PC-3 (cell line): ENCODE measurements around the gene TPPP3. TPM values are rescaled to one million over a fixed set of nuclear protein-coding genes. Genes with fewer than 3 reads are reported as not detected.

Experiments
- ATAC-seq: fragments of 200-7000 bp; cut with Tn5 transposase; 2 replicates; pipeline ENCODE4 v1.9.1; 2020; ENCODE audit warnings: mild to moderate bottlenecking, moderate library complexity
- BruUV-seq: library from RNA; stranded (reverse); fragments of 400-500 nt; replicated peaks from 2 replicates; lab custom pipeline; 2021; lab: Mats Ljungman, UMichigan
- CTCF ChIA-PET: fragments of 300-600 bp; sonication (Branson Sonifier 250); formaldehyde crosslinking; loops from one replicate; lab custom pipeline; 2022; ENCODE audit warnings: antibody characterized with exemption; lab: Charles Lee
- POLR2A ChIA-PET: fragments of 300-600 bp; sonication (Branson Sonifier 250); formaldehyde crosslinking; loops from one replicate; lab custom pipeline; 2022; ENCODE audit warnings: antibody characterized with exemption; ENCODE audit not compliant: unreplicated experiment; lab: Charles Lee
- DNase-seq: peaks from one replicate; pipeline ENCODE4 v3.0.0-alpha.2; 2015
- H2AFZ ChIP-seq: fragments of 300-600 bp; sonication (generic); 2 replicates; pipeline ENCODE4 v1.6.0; 2016; ENCODE audit warnings: antibody characterized with exemption, low read length
- H3F3A ChIP-seq: fragments of 300-600 bp; sonication (generic); one replicate; pipeline ENCODE4 v1.6.0; 2017; ENCODE audit warnings: antibody characterized with exemption, low read length, control low read depth, mild to moderate bottlenecking; ENCODE audit not compliant: unreplicated experiment
- H3K27ac ChIP-seq: fragments of 300-600 bp; sonication (generic); 2 replicates; pipeline ENCODE4 v1.5.1; 2016; ENCODE audit warnings: mild to moderate bottlenecking, low read length
- H3K27me3 ChIP-seq: fragments of 300-600 bp; sonication (generic); 2 replicates; pipeline ENCODE4 v1.6.1; 2016; ENCODE audit warnings: low read length, mixed read lengths
- H3K36me3 ChIP-seq: fragments of 300-600 bp; sonication (generic); 2 replicates; pipeline ENCODE4 v1.6.1; 2016; ENCODE audit warnings: low read depth, mixed run types, low read length, mixed read lengths
- H3K4me1 ChIP-seq: fragments of 300-600 bp; sonication (generic); 2 replicates; pipeline ENCODE4 v1.5.1; 2016; ENCODE audit warnings: low read length; ENCODE audit not compliant: insufficient read depth
- H3K4me2 ChIP-seq: fragments of 300-600 bp; sonication (generic); 2 replicates; pipeline ENCODE4 v1.6.0; 2016; ENCODE audit warnings: low read length
- H3K4me3 ChIP-seq: fragments of 300-600 bp; sonication (generic); 2 replicates; pipeline ENCODE4 v1.5.1; 2016; ENCODE audit warnings: mild to moderate bottlenecking, low read length, mixed read lengths
- H3K79me2 ChIP-seq: fragments of 300-600 bp; sonication (generic); 2 replicates; pipeline ENCODE4 v1.6.1; 2017; ENCODE audit warnings: low read length, mixed read lengths
- H3K9ac ChIP-seq: fragments of 300-600 bp; sonication (generic); 2 replicates; pipeline ENCODE4 v1.6.0; 2016; ENCODE audit warnings: mild to moderate bottlenecking, low read length
- H3K9me2 ChIP-seq: fragments of 300-600 bp; sonication (generic); replicated peaks from 2 replicates; pipeline ENCODE4 v1.6.1; 2016; ENCODE audit warnings: mixed run types, low read length, mixed read lengths
- H3K9me3 ChIP-seq: fragments of 300-600 bp; sonication (generic); 2 replicates; pipeline ENCODE4 v1.6.1; 2016; ENCODE audit warnings: low read length, mixed read lengths
- H4K20me1 ChIP-seq: fragments of 300-600 bp; sonication (generic); 2 replicates; pipeline ENCODE4 v1.6.1; 2016; ENCODE audit warnings: low read length, mixed read lengths
- CTCF ChIP-seq: fragments of 300-600 bp; sonication (generic); conservative IDR thresholded peaks from 2 replicates; pipeline ENCODE4 v1.5.1; 2017; ENCODE audit warnings: antibody characterized with exemption, low read depth, mild to moderate bottlenecking, low read length
- EZH2 ChIP-seq: fragments of 300-600 bp; sonication (generic); IDR thresholded peaks from one replicate; pipeline ENCODE4 v1.6.1; 2017; ENCODE audit warnings: antibody characterized with exemption, mild to moderate bottlenecking, low read length; ENCODE audit not compliant: unreplicated experiment
- EZH2phosphoT487 ChIP-seq: fragments of 300-600 bp; sonication (generic); IDR thresholded peaks from 2 replicates; pipeline ENCODE4 v1.6.1; 2018; ENCODE audit warnings: mild to moderate bottlenecking, antibody characterized with exemption, low read length, borderline replicate concordance
- intact Hi-C: fragments of 100-400 bp; cut with micrococcal nuclease; formaldehyde crosslinking; loops from 2 replicates; pipeline ENCODE4 v1.9.0; 2023
- total RNA-seq: library from RNA; depleted of rRNA; stranded (reverse); fragments of >200 nt; gene quantifications from 2 replicates; pipeline ENCODE4 v1.2.3, GENCODE V29; 2014

TPPP3 gene
- total RNA-seq, 1 experiment from 2014 or later, result not detected

- ATAC-seq, result no peak
- POLR2A ChIA-PET, result no interaction called here
- CTCF ChIA-PET, result no interaction called here
These were observed 30.9 kb upstream of the TPPP3 start for GRCh38 chr16:67424261-67424615.

GRCh38 chr16:67423611-67424260, 30.4 kb upstream of the TPPP3 start:
- intact Hi-C loops, result no loop called here
- H3K9ac ChIP-seq, result no peak overlapping the region

More at GRCh38 chr16:67424261-67424615, 30.9 kb upstream of the TPPP3 start:
- no peak for TF ChIP-seq EZH2phosphoT487
- no peak for TF ChIP-seq EZH2
- TF ChIP-seq CTCF, result no peak
- Histone ChIP-seq H3K4me3 (no peak overlapping the region), H3K27me3 (no peaks in the 10 kb centered on the region), H3F3A (no peaks in the 10 kb centered on the region), H3K9me3 (no peaks in the 10 kb centered on the region), H3K9me2 (no peaks in the 10 kb centered on the region), H4K20me1 (no peaks in the 10 kb centered on the region), H3K36me3 (no peaks in the 10 kb centered on the region), H3K9ac (no peak overlapping the region), H3K27ac (no peak overlapping the region), H3K4me2 (no peak overlapping the region), H2AFZ (no peak overlapping the region), H3K4me1 (no peaks in the 10 kb centered on the region), H3K79me2 (no peaks in the 10 kb centered on the region)
- intact Hi-C loops, result no loop called here
- BruUV-seq, result no TSS peak
- DNase-seq, result no peak

More at GRCh38 chr16:67423611-67424260, 30.4 kb upstream of the TPPP3 start:
- no peaks in the 10 kb centered on the region for H3K79me2 ChIP-seq
- CTCF ChIA-PET, result no interaction called here
- TF ChIP-seq EZH2phosphoT487 (no peak), CTCF (no peak), EZH2 (no peak)
- H3K4me1 ChIP-seq, result no peaks in the 10 kb centered on the region
- no peaks in the 10 kb centered on the region for H3K9me3 ChIP-seq
- no peak overlapping the region for H3K27ac ChIP-seq
- no TSS peak for BruUV-seq
- H3K4me2 ChIP-seq, result no peak overlapping the region
- no peak overlapping the region for H2AFZ ChIP-seq
- no peaks in the 10 kb centered on the region for H3K9me2 ChIP-seq
- no peaks in the 10 kb centered on the region for H3K36me3 ChIP-seq
- DNase-seq (no peak), ATAC-seq (no peak)
- H4K20me1 ChIP-seq, result no peaks in the 10 kb centered on the region
- H3F3A ChIP-seq, result no peaks in the 10 kb centered on the region
- no peaks in the 10 kb centered on the region for H3K27me3 ChIP-seq
- H3K4me3 ChIP-seq, result no peak overlapping the region
- POLR2A ChIA-PET, result no interaction called here
